Activated T-cell treated with anti-CD3 and anti-CD28 coated beads, Interleukin-2, amount 50 U/mL, for 72 hours (primary cell): ENCODE measurements around the gene NELFB. TPM values are rescaled to one million over a fixed set of nuclear protein-coding genes. Genes with fewer than 3 reads are reported as not detected.

Experiments
- ATAC-seq, 2 donors: fragments of 150-1000 bp; cut with Tn5 transposase; replicated peaks in 1 of 2; 2 replicates each; pipeline ENCODE4 v1.10.0; 2021; ENCODE audit warnings: moderate library complexity in 2 of 2, mild to moderate bottlenecking in 1 of 2
- DNase-seq, 2 donors: peaks; one replicate each; pipeline ENCODE4 v3.0.0; 2021 to 2022; ENCODE audit warnings: mixed read lengths in 1 of 2
- H3K27ac Mint-ChIP-seq: one replicate; pipeline ENCODE4 v1.8.0; 2022; ENCODE audit warnings: mild to moderate bottlenecking, moderate library complexity, mixed read lengths
- H3K27me3 Mint-ChIP-seq: one replicate; pipeline ENCODE4 v1.8.0; 2022; ENCODE audit warnings: low read depth, mixed read lengths
- H3K36me3 Mint-ChIP-seq, 2 donors: one replicate each; pipeline ENCODE4 v1.8.0; 2022; ENCODE audit warnings: mixed read lengths in 2 of 2, mild to moderate bottlenecking in 1 of 2; ENCODE audit not compliant: insufficient read depth in 2 of 2
- H3K4me1 Mint-ChIP-seq: one replicate; pipeline ENCODE4 v1.8.0; 2022; ENCODE audit warnings: low read depth, mixed read lengths
- H3K4me3 Mint-ChIP-seq, 2 donors: one replicate each; pipeline ENCODE4 v1.8.0; 2022; ENCODE audit warnings: mild to moderate bottlenecking in 2 of 2, mixed read lengths in 2 of 2, moderate library complexity in 2 of 2
- H3K9me3 Mint-ChIP-seq, 2 donors: one replicate each; pipeline ENCODE4 v1.8.0; 2022; ENCODE audit warnings: mixed read lengths in 2 of 2
- total RNA-seq, 2 donors: library from RNA; stranded (reverse); gene quantifications; one replicate each; pipeline ENCODE4 v1.2.3, GENCODE V29; 2022

NELFB gene
- total RNA-seq, 2 donors from 2014 or later, result 53.1 to 56.6 TPM

DNA sequence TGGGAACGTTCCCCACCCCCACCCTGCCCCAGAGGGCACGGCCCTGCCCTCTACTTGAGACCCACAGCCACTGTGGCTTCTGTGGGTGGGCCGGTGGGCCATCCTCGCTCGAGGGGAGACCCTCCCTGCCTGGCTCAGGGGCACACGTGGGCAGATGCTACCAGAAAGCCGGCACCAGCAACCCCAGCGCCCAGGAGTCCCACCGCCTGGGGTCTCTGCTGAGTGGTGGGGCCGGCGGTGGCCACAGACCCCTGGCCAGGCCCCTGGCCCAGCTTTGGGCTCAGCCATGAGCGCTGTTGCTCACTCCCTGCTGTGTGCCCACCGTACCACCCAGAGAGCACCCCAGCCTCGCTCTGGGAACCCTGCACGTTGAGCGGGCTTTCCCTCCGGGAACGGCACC lies 63.5 kb downstream of the NELFB start:
- no peak overlapping the region for H3K27ac Mint-ChIP-seq
- no peak overlapping the region for H3K4me3 Mint-ChIP-seq
- ATAC-seq (no peak), DNase-seq (no peak)
- no peaks in the 10 kb centered on the region for H3K36me3 Mint-ChIP-seq
- no peaks in the 10 kb centered on the region for H3K4me1 Mint-ChIP-seq
- no peaks in the 10 kb centered on the region for H3K9me3 Mint-ChIP-seq
- H3K27me3 Mint-ChIP-seq, result no peaks in the 10 kb centered on the region

DNA sequence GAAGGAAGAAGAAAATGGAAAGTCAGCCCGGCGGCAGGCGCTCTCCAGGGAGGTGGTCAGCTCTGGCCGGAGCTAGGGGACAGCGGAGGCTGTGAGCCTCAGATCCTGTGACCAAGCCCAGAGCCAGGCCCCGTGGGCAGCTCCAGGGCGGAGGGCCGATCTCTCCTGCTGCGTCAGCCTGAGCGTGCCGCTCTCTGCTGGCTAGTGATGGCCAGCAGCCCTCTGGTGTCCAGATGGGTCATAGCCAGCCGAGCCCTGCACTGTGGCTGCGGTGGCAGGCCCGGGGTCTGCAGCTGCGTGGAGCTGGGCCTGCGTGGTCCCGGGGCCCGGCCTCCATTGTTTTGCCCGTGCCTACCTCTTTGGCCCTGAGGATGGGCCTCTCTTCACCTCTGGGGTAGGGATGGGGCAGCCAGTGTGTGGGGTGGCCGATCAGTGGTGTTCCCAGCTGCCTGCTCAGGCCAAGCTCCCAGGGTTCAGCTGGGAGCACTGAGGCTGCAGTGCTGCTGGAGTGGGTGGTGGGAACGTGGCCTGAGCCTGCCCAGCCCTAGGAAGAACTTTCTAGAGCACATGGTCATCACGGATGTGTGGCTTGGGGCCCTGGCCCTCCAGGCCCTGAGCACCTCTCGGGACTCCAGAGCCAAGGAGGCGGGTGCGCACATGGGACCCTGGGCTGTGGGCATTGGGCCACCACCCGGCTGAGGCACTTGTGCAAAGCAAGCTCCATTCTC lies 64.0 kb downstream of the NELFB start:
- no peak overlapping the region for H3K4me3 Mint-ChIP-seq
- no peaks in the 10 kb centered on the region for H3K9me3 Mint-ChIP-seq
- H3K27ac Mint-ChIP-seq, result no peak overlapping the region
- H3K4me1 Mint-ChIP-seq, result no peaks in the 10 kb centered on the region
- no peaks in the 10 kb centered on the region for H3K36me3 Mint-ChIP-seq
- ATAC-seq (no peak), DNase-seq (no peak)
- H3K27me3 Mint-ChIP-seq, result no peaks in the 10 kb centered on the region

DNA sequence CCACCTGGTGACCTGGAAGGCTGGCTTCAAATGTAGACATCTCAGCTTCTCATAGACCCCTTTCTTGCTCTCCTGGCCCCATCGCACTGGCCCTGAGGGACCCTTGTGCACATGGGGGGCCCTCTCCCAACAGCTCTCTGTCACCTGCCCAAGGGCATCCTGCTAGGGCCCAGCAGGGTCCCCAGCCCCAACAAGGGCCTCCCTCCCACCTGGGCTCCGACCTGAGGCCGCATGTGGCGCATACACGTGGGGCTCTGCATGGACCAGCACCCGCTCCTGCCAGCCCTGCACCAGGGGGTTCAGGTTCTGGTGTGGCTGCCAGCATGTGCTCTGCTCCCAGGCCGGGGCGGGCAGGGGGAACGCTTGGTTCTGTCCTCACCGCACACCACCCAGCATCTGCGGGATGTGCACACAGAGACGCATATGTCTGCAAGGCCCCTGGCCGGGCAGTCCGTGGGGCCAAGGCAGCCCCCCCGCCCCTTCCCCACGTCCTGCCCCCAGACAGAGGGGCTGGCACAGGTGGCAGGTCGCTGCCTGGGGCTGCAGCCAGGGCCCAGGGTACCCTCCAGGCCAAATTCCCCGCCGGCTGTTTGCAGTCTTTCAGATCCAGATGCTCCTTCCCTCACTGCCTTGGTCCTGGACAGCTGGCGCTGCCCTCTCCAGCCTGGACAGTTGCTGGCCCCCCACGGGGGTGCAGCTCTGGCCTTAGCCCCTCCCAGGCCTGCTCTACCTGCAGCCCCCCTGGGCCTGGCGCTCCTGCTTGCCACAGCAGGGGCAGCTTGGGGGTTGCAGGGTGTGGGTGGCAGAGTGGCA lies 64.8 kb downstream of the NELFB start:
- Mint-ChIP-seq H3K36me3 (no peaks in the 10 kb centered on the region), H3K9me3 (no peaks in the 10 kb centered on the region), H3K27me3 (no peaks in the 10 kb centered on the region), H3K27ac (no peak overlapping the region), H3K4me1 (no peaks in the 10 kb centered on the region), H3K4me3 (no peak overlapping the region)
- DNase-seq, result no peak
- no peak for ATAC-seq

DNA sequence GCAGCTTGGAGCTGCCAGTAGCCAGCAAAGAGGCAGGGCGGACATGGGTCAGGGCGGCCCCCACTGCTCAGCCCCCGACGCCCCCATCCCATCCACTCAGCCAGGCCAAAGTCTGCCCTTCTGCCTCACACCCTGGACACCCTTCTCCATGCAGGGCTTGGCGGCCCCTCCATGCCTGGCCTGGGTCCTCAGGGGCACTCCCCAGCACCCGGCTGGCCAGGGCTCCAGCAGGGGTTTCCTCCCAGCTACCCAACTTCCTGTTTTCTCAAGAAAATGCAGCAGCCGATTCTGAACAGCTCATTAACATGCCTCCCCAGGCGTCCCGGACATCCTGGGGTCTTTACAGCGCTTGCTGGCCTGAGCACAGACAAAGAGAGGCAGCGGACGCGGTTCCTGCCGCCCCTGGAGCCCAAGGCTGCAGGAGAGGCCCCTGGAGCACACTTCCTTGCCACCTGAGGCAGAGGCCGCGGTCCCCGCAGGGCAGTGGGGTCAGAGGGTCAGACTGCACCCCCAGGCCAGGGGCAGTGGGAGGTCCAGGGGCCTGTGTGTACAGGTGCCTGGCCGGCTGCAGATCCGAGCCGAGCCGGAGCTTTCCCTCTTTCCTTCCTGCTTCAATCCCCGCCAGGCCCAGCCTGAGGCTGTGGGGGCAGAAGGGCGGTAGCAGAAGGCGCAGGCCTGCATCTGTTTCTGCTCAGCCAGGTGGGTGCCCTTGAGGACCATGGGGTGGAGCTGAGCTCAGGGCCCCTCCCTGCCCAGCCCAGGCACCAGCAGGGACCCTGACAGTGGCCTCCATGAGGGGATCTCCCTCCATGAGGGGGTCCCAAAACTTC lies 65.6 kb downstream of the NELFB start:
- H3K36me3 Mint-ChIP-seq, result no peaks in the 10 kb centered on the region
- H3K27ac Mint-ChIP-seq, result no peak overlapping the region
- H3K27me3 Mint-ChIP-seq, result peaks cover under 1% of the 10 kb centered on the region
- H3K4me1 Mint-ChIP-seq, result peaks cover 2% of the 10 kb centered on the region
- ATAC-seq, result peak; percentile 21 to 45
- DNase-seq, result no peak
- H3K4me3 Mint-ChIP-seq, result peak overlapping the region; percentile 22 to 40
- no peaks in the 10 kb centered on the region for H3K9me3 Mint-ChIP-seq

DNA sequence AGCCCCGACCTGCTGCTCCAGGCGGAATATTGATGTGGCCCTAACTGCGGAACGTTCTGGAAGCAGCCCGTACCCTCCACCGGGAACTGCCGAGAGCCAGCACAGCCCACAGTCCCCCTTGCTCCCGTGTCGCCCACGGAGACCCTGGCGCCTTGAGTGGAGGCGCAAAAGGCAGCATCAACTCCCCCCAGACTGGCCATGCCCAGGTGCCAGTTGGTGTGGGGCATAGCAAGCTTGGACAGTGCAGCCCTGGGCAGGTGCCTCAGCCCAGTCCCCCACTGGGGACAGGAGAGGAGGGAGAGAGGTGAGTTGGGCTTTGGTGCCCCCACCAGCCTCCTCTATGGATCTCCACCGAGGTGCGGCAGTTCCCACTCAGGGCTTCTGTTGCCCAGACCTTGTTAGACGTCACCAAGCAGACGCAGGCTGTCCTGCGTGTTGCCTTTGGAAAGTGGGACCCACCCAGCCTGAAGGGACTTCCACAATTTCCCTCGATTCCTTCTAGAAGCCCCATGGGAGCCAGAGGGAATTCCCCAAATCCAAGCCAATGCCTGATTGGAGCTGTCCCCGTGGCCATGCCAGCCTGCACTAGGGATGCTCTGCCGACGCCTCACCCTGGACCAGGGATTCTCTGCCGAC lies 66.7 kb downstream of the NELFB start:
- Mint-ChIP-seq H3K36me3 (peaks cover 0 to 2% of the 10 kb centered on the region in 2 donors), H3K27ac (no peak overlapping the region), H3K4me3 (no peak overlapping the region)

More for the DNA sequence above, 66.7 kb downstream of the NELFB start:
- DNase-seq (no peak), ATAC-seq (no peak)
- Mint-ChIP-seq H3K27me3 (peaks cover 11% of the 10 kb centered on the region), H3K4me1 (peaks cover 12% of the 10 kb centered on the region), H3K9me3 (peaks cover 0 to 2% of the 10 kb centered on the region in 2 donors)

Other genes with a start within 250 kb of the NELFB start
- 10 to 100 TPM; 23.9 to 27.5 TPM for gene ABCA2, start 227.1 kb upstream of the NELFB start, total RNA-seq
- 1 to 10 TPM; 1.6 to 1.8 TPM for gene FUT7, start 223.2 kb upstream of the NELFB start, total RNA-seq
- 10 to 100 TPM; 27.2 to 28.7 TPM for gene NPDC1, start 209.2 kb upstream of the NELFB start, total RNA-seq
- under 1 TPM; 0.28 to 0.48 TPM for gene ENTPD2, start 201.3 kb upstream of the NELFB start, total RNA-seq
- 1 to 10 TPM; 6.6 to 8.4 TPM for gene SAPCD2, start 184.8 kb upstream of the NELFB start, total RNA-seq
- gene UAP1L1, start 177.8 kb upstream of the NELFB start, total RNA-seq, result 10 to 100 TPM; 13.6 to 14.3 TPM
- 10 to 100 TPM; 40.3 to 45.8 TPM for gene MAN1B1, start 168.3 kb upstream of the NELFB start, total RNA-seq
- gene DPP7, start 140.6 kb upstream of the NELFB start, total RNA-seq, result 100 to 1,000 TPM; 155 to 158 TPM
- gene GRIN1, start 116.2 kb upstream of the NELFB start, total RNA-seq, result 1 to 10 TPM in 1 of 2 donors, under 1 TPM in 1; 0.38 to 1.2 TPM
- not detected for gene LRRC26, start 85.3 kb upstream of the NELFB start, total RNA-seq
- gene TMEM210, start 83.3 kb upstream of the NELFB start, total RNA-seq, result under 1 TPM; 0.50 to 0.74 TPM
- 10 to 100 TPM; 56.9 to 63.5 TPM for gene ANAPC2, start 66.8 kb upstream of the NELFB start, total RNA-seq
- gene SSNA1, start 66.7 kb upstream of the NELFB start, total RNA-seq, result 10 to 100 TPM; 64.1 to 84.5 TPM
- gene TPRN, start 54.6 kb upstream of the NELFB start, total RNA-seq, result 10 to 100 TPM; 13.3 to 19.9 TPM
- 10 to 100 TPM; 27.4 to 33.3 TPM for gene TMEM203, start 49.7 kb upstream of the NELFB start, total RNA-seq
- gene NDOR1, start 49.6 kb upstream of the NELFB start, total RNA-seq, result 10 to 100 TPM; 43.3 to 50.9 TPM
- gene RNF208, start 33.1 kb upstream of the NELFB start, total RNA-seq, result 10 to 100 TPM in 1 of 2 donors, 1 to 10 TPM in 1; 6.6 to 10.3 TPM
- gene CYSRT1, start 30.2 kb upstream of the NELFB start, total RNA-seq, result 1 to 10 TPM; 1.0 to 2.0 TPM
- under 1 TPM in 1 of 2 donors, not detected in 1; 0.14 TPM for gene RNF224, start 27.8 kb upstream of the NELFB start, total RNA-seq
- gene SLC34A3, start 24.4 kb upstream of the NELFB start, total RNA-seq, result under 1 TPM; 0.12 to 0.14 TPM
- 100 to 1,000 TPM; 122 to 128 TPM for gene TUBB4B, start 14.0 kb upstream of the NELFB start, total RNA-seq
- under 1 TPM in 1 of 2 donors, not detected in 1; 0.63 TPM for gene STPG3, start 4.0 kb upstream of the NELFB start, total RNA-seq
- 1 to 10 TPM; 4.3 to 8.3 TPM for gene TOR4A, start 22.4 kb downstream of the NELFB start, total RNA-seq
- 1 to 10 TPM; 1.6 to 2.0 TPM for gene NRARP, start 46.9 kb downstream of the NELFB start, total RNA-seq
- 10 to 100 TPM; 23.7 to 26.0 TPM for gene EXD3, start 167.8 kb downstream of the NELFB start, total RNA-seq
- 1 to 10 TPM; 1.4 to 1.8 TPM for gene NOXA1, start 168.1 kb downstream of the NELFB start, total RNA-seq
- gene ENTPD8, start 186.0 kb downstream of the NELFB start, total RNA-seq, result not detected
- 10 to 100 TPM; 20.0 to 28.5 TPM for gene NSMF, start 204.0 kb downstream of the NELFB start, total RNA-seq